Measurements from ENCODE around the gene METTL1.

The METTL1 gene

DNA sequence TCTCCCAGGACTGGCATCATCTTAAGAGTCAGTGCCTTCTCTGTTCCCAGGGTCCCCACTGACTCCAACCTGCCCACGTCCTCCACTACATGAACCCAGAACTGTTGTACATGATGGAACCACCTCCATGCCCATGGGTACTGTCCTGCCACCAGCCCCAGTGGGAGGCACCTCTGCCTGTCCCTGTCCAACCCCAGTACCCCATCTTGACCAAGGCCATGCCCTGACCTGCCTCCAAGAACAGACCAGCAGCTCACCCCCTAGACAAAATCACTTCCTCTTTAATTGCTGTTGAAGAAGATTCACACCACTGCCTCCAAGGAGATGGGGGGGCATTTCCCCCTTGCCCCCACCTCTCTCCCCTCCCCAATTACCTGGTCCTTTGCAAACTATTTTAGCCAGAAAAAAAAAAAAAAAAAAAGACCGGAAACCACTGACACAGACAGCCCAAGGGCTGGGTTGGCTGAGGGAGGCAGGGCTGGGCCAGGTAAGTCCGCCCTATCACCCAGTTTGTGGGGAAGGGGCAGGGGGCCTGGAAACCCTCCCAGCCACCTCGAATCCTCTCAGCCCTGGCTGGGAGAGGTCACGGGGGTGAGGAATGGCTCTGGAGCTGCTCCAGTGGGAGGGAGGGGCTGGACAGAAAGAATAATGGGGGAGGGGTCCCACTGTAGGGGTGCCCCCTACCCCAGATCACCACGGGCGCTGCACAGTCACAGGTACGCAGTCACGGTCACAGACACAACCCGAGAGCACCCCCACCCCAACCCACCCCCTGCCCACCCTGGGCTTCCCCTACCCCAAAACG is 46.8 kb downstream of the METTL1 start:
- DNase-seq, result no peak
- no peak overlapping the region for H3K4me3 ChIP-seq (ENCODE audit: low read depth in 1 of 2, low read length in 2 of 2)
- H3K36me3 ChIP-seq (ENCODE audit: insufficient read depth, low read length), result peaks cover 50% of the 10 kb centered on the region
- H3K4me1 ChIP-seq (ENCODE audit: insufficient read depth, low read length), result no peaks in the 10 kb centered on the region
- no peak overlapping the region for H3K27ac ChIP-seq (ENCODE audit: low read length)
- no peak overlapping the region for H3K4me2 ChIP-seq (ENCODE audit: insufficient read depth, low read length)
- no peak overlapping the region for H3K9ac ChIP-seq (ENCODE audit: low read depth, low read length)
- H3K79me2 ChIP-seq (ENCODE audit: insufficient read depth, low read length), result no peaks in the 10 kb centered on the region
- no peak for TF ChIP-seq EZH2 (IDR thresholded peaks at IDR 0.05; ENCODE audit: borderline replicate concordance, low read depth, low read length, severe bottlenecking)
- TF ChIP-seq, protein P1, sequence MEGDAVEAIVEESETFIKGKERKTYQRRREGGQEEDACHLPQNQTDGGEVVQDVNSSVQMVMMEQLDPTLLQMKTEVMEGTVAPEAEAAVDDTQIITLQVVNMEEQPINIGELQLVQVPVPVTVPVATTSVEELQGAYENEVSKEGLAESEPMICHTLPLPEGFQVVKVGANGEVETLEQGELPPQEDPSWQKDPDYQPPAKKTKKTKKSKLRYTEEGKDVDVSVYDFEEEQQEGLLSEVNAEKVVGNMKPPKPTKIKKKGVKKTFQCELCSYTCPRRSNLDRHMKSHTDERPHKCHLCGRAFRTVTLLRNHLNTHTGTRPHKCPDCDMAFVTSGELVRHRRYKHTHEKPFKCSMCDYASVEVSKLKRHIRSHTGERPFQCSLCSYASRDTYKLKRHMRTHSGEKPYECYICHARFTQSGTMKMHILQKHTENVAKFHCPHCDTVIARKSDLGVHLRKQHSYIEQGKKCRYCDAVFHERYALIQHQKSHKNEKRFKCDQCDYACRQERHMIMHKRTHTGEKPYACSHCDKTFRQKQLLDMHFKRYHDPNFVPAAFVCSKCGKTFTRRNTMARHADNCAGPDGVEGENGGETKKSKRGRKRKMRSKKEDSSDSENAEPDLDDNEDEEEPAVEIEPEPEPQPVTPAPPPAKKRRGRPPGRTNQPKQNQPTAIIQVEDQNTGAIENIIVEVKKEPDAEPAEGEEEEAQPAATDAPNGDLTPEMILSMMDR (IDR thresholded peaks at IDR 0.05; ENCODE audit: borderline replicate concordance, extremely low read depth, low read length, poor library complexity, severe bottlenecking), result no peak
- no peak overlapping the region for H2AFZ ChIP-seq (ENCODE audit: low read depth, low read length)
- no peaks in the 10 kb centered on the region for H3K27me3 ChIP-seq (ENCODE audit: insufficient read depth, low read length, poor library complexity)
- H3K9me3 ChIP-seq (ENCODE audit: insufficient read depth, low read length, severe bottlenecking), result no peaks in the 10 kb centered on the region
- 0 out of 3 replicates have a peak, but pooled peaks have one; percentile 1 for ATAC-seq (ENCODE audit: insufficient read depth, low read depth)
- H4K20me1 ChIP-seq (ENCODE audit: insufficient read depth, low read length), result no peaks in the 10 kb centered on the region; the same call in 1 of the 2 replicates

DNA sequence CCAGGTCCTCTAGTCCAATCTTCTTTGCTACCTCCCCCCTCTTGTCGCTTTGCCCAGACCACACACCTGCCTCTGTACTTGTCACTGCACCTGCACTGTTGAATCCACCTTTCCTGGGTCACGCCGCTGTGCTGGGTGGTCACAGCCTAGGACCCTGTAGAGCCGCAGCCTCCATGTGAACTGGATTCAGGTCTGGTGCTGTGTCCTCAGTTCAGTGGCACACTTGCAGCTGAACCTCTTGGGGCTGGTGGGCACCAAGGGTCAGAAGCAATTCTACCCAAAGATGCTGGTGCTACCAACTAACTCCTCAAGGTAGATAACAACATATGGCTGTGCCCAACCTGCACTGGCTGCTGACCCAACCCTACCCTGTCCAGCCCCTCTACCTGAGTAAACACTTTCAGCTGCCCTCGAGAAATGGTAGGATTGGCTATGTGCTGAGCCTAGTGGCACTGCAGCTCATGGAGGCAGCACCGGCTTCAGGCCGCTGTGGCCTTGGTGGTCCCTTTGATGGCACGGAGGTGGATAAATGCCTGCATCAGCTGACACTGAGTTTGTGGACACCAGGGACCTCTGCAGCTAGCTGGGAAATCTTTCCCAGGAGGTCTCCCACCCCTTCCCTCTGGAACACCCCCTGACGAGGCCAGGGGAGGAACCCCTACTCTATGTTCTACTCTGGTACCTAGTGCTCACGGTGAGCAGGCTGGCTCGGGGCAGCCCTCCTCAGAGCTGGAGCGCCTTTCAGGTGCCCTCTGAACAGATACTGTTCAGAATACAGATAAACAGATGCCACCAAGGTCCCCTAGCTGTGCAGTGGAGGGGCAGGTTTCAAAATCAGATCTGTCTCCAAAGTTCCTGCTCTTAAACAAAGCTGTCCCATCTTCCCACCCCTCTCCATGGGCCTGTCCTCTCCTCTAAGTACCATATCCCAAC is 47.6 kb downstream of the METTL1 start:
- no peak overlapping the region for H3K4me2 ChIP-seq (ENCODE audit: insufficient read depth, low read length)
- H3K27ac ChIP-seq (ENCODE audit: low read length), result no peak overlapping the region
- ATAC-seq (ENCODE audit: insufficient read depth, low read depth) (0 out of 3 replicates have a peak, but pooled peaks have one; percentile 10), DNase-seq (no peak)
- peaks cover 50% of the 10 kb centered on the region for H3K36me3 ChIP-seq (ENCODE audit: insufficient read depth, low read length)
- no peaks in the 10 kb centered on the region for H3K4me1 ChIP-seq (ENCODE audit: insufficient read depth, low read length)
- no peak overlapping the region for H2AFZ ChIP-seq (ENCODE audit: low read depth, low read length)
- H3K4me3 ChIP-seq (ENCODE audit: low read depth in 1 of 2, low read length in 2 of 2), result no peak overlapping the region
- H3K27me3 ChIP-seq (ENCODE audit: insufficient read depth, low read length, poor library complexity), result no peaks in the 10 kb centered on the region
- H3K79me2 ChIP-seq (ENCODE audit: insufficient read depth, low read length), result no peaks in the 10 kb centered on the region
- H3K9ac ChIP-seq (ENCODE audit: low read depth, low read length), result no peak overlapping the region
- H4K20me1 ChIP-seq (ENCODE audit: insufficient read depth, low read length), result no peaks in the 10 kb centered on the region; the same call in 1 of the 2 replicates
- H3K9me3 ChIP-seq (ENCODE audit: insufficient read depth, low read length, severe bottlenecking), result no peaks in the 10 kb centered on the region
- TF ChIP-seq, protein P1 (IDR thresholded peaks at IDR 0.05; ENCODE audit: borderline replicate concordance, extremely low read depth, low read length, poor library complexity, severe bottlenecking), result no peak
- no peak for TF ChIP-seq EZH2 (IDR thresholded peaks at IDR 0.05; ENCODE audit: borderline replicate concordance, low read depth, low read length, severe bottlenecking)

DNA sequence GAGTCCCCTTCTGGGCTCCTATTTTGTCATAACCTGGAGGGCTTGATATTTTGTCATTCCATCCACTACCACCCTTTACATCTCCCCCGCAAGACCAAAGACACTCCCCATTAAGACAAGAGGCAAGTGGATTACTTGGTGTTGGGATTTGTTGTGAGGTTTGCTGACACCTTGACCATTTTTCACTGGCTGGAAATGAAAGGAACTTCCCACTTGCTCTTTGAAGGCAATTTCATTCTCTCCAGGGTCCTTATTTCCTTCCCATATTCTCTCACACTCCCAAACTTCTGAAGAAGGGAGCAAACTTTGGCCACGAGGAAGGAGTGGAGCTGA is 48.3 kb downstream of the METTL1 start:
- Histone ChIP-seq H3K27ac (ENCODE audit: low read length) (no peak overlapping the region), H3K4me2 (ENCODE audit: insufficient read depth, low read length) (no peak overlapping the region), H3K4me1 (ENCODE audit: insufficient read depth, low read length) (no peaks in the 10 kb centered on the region), H2AFZ (ENCODE audit: low read depth, low read length) (no peak overlapping the region), H3K79me2 (ENCODE audit: insufficient read depth, low read length) (no peaks in the 10 kb centered on the region), H3K36me3 (ENCODE audit: insufficient read depth, low read length) (peaks cover 56% of the 10 kb centered on the region), H3K4me3 (ENCODE audit: low read depth in 1 of 2, low read length in 2 of 2) (no peak overlapping the region), H4K20me1 (ENCODE audit: insufficient read depth, low read length) (no peaks in the 10 kb centered on the region; the same call in 1 of the 2 replicates), H3K27me3 (ENCODE audit: insufficient read depth, low read length, poor library complexity) (no peaks in the 10 kb centered on the region), H3K9me3 (ENCODE audit: insufficient read depth, low read length, severe bottlenecking) (no peaks in the 10 kb centered on the region), H3K9ac (ENCODE audit: low read depth, low read length) (no peak overlapping the region)
- DNase-seq (no peak), ATAC-seq (ENCODE audit: insufficient read depth, low read depth) (no peak)
- TF ChIP-seq, protein P1 (IDR thresholded peaks at IDR 0.05; ENCODE audit: borderline replicate concordance, extremely low read depth, low read length, poor library complexity, severe bottlenecking), result no peak
- no peak for TF ChIP-seq EZH2 (IDR thresholded peaks at IDR 0.05; ENCODE audit: borderline replicate concordance, low read depth, low read length, severe bottlenecking)
